B cell (primary cell): ENCODE measurements around the gene ICAM4. TPM values are rescaled to one million over a fixed set of nuclear protein-coding genes. Genes with fewer than 3 reads are reported as not detected.
A peak's percentile ranks its signal among the peaks of the same experiment; 100 is the strongest.

Source experiments
- ATAC-seq: fragments of 200-7000 bp; cut with Tn5 transposase; one replicate; pipeline ENCODE4 v1.10.0; 2021; ENCODE audit warnings: low read depth, mild to moderate bottlenecking, moderate number of reproducible peaks, moderate library complexity
- CTCF ChIA-PET: fragments of 350-600 bp; sonication (Branson Sonifier 250); formaldehyde crosslinking; loops from one replicate; lab custom pipeline; 2021; ENCODE audit warnings: antibody characterized with exemption, inconsistent platforms; lab: Charles Lee
- POLR2A ChIA-PET: fragments of 350-600 bp; sonication (Branson Sonifier 250); formaldehyde crosslinking; loops from one replicate; lab custom pipeline; 2021; ENCODE audit warnings: antibody characterized with exemption; lab: Charles Lee
- DNase-seq: peaks from one replicate; pipeline ENCODE4 v3.0.0; 2013
- H2AFZ ChIP-seq: 2 replicates; pipeline ENCODE4 v1.6.1; 2012; ENCODE audit warnings: mild to moderate bottlenecking, low read depth, low read length; ENCODE audit not compliant: insufficient read depth, poor library complexity, severe bottlenecking
- H3K27ac ChIP-seq, 2 donors: 1 replicate in 1 of 2; 2 replicates in 1 of 2; pipeline ENCODE4 v1.5.1; 2012 to 2013; ENCODE audit warnings: low read length in 2 of 2, mild to moderate bottlenecking in 2 of 2, moderate library complexity in 1 of 2
- H3K27me3 ChIP-seq, 4 experiments: fragments of 200-600 bp in 1 of 4; sonication (generic) in 1 of 4; replicated peaks in 1 of 4; 1 replicate in 2 of 4; 2 replicates in 2 of 4; pipeline versions ENCODE4 v1.6.1 to v1.7.0; 2013 to 2016; ENCODE audit warnings: low read length in 3 of 4, mild to moderate bottlenecking in 2 of 4, mixed read lengths in 1 of 4, moderate library complexity in 1 of 4; ENCODE audit not compliant: insufficient read depth in 4 of 4, control insufficient read depth in 3 of 4; ENCODE audit errors: control extremely low read depth in 1 of 4
- H3K36me3 ChIP-seq, 2 experiments: replicated peaks in 1 of 2; 1 replicate in 1 of 2; 2 replicates in 1 of 2; pipeline versions ENCODE4 v1.6.1 to v1.7.1; 2013; ENCODE audit warnings: low read length in 1 of 2; ENCODE audit not compliant: insufficient read depth in 2 of 2, control insufficient read depth in 1 of 2; ENCODE audit errors: control extremely low read depth in 1 of 2, extremely low read depth in 1 of 2
- H3K4me1 ChIP-seq, 2 donors: fragments of 200-600 bp in 1 of 2; sonication (generic) in 1 of 2; 1 replicate in 1 of 2; 2 replicates in 1 of 2; pipeline versions ENCODE4 v1.5.1 to v1.6.1; 2013 to 2017; ENCODE audit warnings: low read length in 2 of 2; ENCODE audit not compliant: control insufficient read depth in 2 of 2, insufficient read depth in 2 of 2
- H3K4me2 ChIP-seq: replicated peaks from 2 replicates; pipeline ENCODE3; 2012; ENCODE audit warnings: mild to moderate bottlenecking, low read depth, low read length; ENCODE audit not compliant: poor library complexity, severe bottlenecking
- H3K4me3 ChIP-seq, 5 experiments: fragments of 200-600 bp in 1 of 5; sonication (generic) in 1 of 5; 1 replicate in 3 of 5; 2 replicates in 2 of 5; pipeline versions ENCODE4 v1.5.1 to v1.7.0; 2011 to 2016; ENCODE audit warnings: low read length in 4 of 5, mild to moderate bottlenecking in 4 of 5, low read depth in 2 of 5, control low read depth in 1 of 5, moderate library complexity in 1 of 5; ENCODE audit not compliant: insufficient read depth in 1 of 5; ENCODE audit errors: control extremely low read depth in 1 of 5, extremely low read depth in 1 of 5
- H3K79me2 ChIP-seq: fragments of 200-600 bp; sonication (generic); one replicate; pipeline ENCODE4 v1.6.0; 2016; ENCODE audit warnings: low read length; ENCODE audit not compliant: control insufficient read depth, insufficient read depth
- H3K9ac ChIP-seq: fragments of 200-600 bp; sonication (generic); 2 replicates; pipeline ENCODE4 v1.6.1; 2017; ENCODE audit warnings: mild to moderate bottlenecking, low read length, moderate library complexity
- H3K9me3 ChIP-seq, 3 donors: one replicate each; pipeline versions ENCODE4 v1.6.1 to v1.7.1; 2013; ENCODE audit warnings: low read length in 2 of 3; ENCODE audit not compliant: control insufficient read depth in 2 of 3, insufficient read depth in 1 of 3; ENCODE audit errors: control extremely low read depth in 1 of 3
- H4K20me1 ChIP-seq: 2 replicates; pipeline ENCODE4 v1.6.0; 2012; ENCODE audit warnings: mild to moderate bottlenecking, low read length; ENCODE audit not compliant: insufficient read depth, control insufficient read depth, poor library complexity, severe bottlenecking
- H3K27ac Mint-ChIP-seq: one replicate; pipeline ENCODE4 v1.8.0; 2021; ENCODE audit warnings: mixed read lengths
- H3K27me3 Mint-ChIP-seq: one replicate; pipeline ENCODE4 v1.8.0; 2021; ENCODE audit warnings: mixed read lengths
- H3K4me1 Mint-ChIP-seq: one replicate; pipeline ENCODE4 v1.8.0; 2021; ENCODE audit warnings: mixed read lengths
- H3K4me3 Mint-ChIP-seq: one replicate; pipeline ENCODE4 v1.8.0; 2021; ENCODE audit warnings: mixed read lengths
- H3K9me3 Mint-ChIP-seq: one replicate; pipeline ENCODE4 v1.8.0; 2022; ENCODE audit warnings: mixed read lengths; ENCODE audit not compliant: insufficient read depth
- EZH2 ChIP-seq: IDR thresholded peaks from 2 replicates; pipeline ENCODE4 v1.6.1; 2012; ENCODE audit warnings: borderline replicate concordance, low read depth, mild to moderate bottlenecking, moderate library complexity, low read length; ENCODE audit not compliant: insufficient read depth, poor library complexity, severe bottlenecking
- WGBS: methylation state at CpG from one replicate; pipeline ENCODE4 v1.1.5; 2013; ENCODE audit warnings: missing lambda C conversion rate; ENCODE audit not compliant: insufficient coverage; 5-methylcytosine and 5-hydroxymethylcytosine counted together
- intact Hi-C: fragments of 100-400 bp; cut with micrococcal nuclease; formaldehyde crosslinking; loops from one replicate; pipeline ENCODE4 v1.10.0; 2022
- polyA plus RNA-seq: library from polyadenylated mRNA; depleted of rRNA; stranded (reverse); fragments of >200 nt; gene quantifications from 2 replicates; pipeline ENCODE4 v1.2.3, GENCODE V29; 2012
- total RNA-seq, 2 donors: library from RNA; stranded (reverse); fragments of 120-200 nt in 1 of 2; gene quantifications; 1 replicate in 1 of 2; 2 replicates in 1 of 2; pipeline versions ENCODE4 v1.2.3 to v1.2.4, GENCODE V29; 2013 to 2022
- TF ChIP-seq, protein P1 (sequence below): fragments of 200-600 bp; IDR thresholded peaks from one replicate; pipeline ENCODE4 v1.8.0; 2022; ENCODE audit warnings: antibody characterized with exemption, mild to moderate bottlenecking

The ICAM4 gene
- total and polyA plus RNA-seq, 2 donors (not counting 1 experiment from before 2014, with no cell fraction given): 0.44 to 0.78 TPM

DNA sequence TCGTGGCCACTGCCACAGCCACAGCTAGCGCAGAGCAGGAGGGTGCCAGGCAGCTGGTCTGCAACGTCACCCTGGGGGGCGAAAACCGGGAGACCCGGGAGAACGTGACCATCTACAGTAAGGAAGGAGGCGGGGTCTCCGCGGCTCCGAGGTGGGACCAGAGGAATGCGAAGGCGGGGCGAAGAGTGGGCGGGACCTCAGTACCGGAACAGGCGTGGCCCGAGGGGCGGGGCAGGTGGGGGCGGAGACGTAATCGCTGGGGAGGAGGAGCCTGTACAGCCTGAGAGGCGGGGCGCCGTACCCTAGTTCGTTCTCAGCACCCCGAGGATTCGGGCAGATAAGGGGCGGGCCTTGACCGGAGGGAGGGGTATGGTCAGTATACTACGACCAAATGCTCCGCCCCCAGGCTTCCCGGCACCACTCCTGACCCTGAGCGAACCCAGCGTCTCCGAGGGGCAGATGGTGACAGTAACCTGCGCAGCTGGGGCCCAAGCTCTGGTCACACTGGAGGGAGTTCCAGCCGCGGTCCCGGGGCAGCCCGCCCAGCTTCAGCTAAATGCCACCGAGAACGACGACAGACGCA is 5.5 kb downstream of the ICAM4 start:
- H3K27me3 ChIP-seq: peaks cover 0 to 90% (median 61%) of the 10 kb centered on the region in 4 experiments
- peak overlapping the region; percentile 87 for H3K4me3 Mint-ChIP-seq
- H3K4me1 ChIP-seq: peaks cover 86 to 89% of the 10 kb centered on the region in 2 donors
- H3K9me3 Mint-ChIP-seq: no peaks in the 10 kb centered on the region
- DNase-seq (no peak), ATAC-seq (peak; percentile 28)
- H4K20me1 ChIP-seq: peaks cover 29% of the 10 kb centered on the region
- ChIA-PET CTCF (interaction anchor here (1.1 to 8.5 kb wide), 8 partner anchors 12 to 133 kb away, joined by 3 to 116 read pairs (median 5); partner anchors contain the start of genes ICAM1 and TYK2), POLR2A (interaction anchor here (0.5 to 1.1 kb wide), 2 partner anchors 24 to 1289 kb away, joined by 3 read pairs; no protein-coding TSS in a partner anchor)
- H3K9ac ChIP-seq: peak overlapping the region; percentile 64
- 3% methylated on average over 44 of the region's 45 CpGs for WGBS
- no peak overlapping the region for H3K27ac ChIP-seq
- H3K36me3 ChIP-seq: no peaks in the 10 kb centered on the region
- peak overlapping the region; percentile 66 for H2AFZ ChIP-seq
- TF ChIP-seq EZH2: peak; percentile 24
- TF ChIP-seq, protein P1, sequence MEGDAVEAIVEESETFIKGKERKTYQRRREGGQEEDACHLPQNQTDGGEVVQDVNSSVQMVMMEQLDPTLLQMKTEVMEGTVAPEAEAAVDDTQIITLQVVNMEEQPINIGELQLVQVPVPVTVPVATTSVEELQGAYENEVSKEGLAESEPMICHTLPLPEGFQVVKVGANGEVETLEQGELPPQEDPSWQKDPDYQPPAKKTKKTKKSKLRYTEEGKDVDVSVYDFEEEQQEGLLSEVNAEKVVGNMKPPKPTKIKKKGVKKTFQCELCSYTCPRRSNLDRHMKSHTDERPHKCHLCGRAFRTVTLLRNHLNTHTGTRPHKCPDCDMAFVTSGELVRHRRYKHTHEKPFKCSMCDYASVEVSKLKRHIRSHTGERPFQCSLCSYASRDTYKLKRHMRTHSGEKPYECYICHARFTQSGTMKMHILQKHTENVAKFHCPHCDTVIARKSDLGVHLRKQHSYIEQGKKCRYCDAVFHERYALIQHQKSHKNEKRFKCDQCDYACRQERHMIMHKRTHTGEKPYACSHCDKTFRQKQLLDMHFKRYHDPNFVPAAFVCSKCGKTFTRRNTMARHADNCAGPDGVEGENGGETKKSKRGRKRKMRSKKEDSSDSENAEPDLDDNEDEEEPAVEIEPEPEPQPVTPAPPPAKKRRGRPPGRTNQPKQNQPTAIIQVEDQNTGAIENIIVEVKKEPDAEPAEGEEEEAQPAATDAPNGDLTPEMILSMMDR: no peak
- peak overlapping the region; percentile 96 for H3K4me2 ChIP-seq
- peaks cover 45% of the 10 kb centered on the region for H3K27me3 Mint-ChIP-seq
- peaks cover 70% of the 10 kb centered on the region for H3K4me1 Mint-ChIP-seq
- H3K9me3 ChIP-seq: peaks cover 0 to 70% (median 0%) of the 10 kb centered on the region in 3 donors
- H3K27ac Mint-ChIP-seq: peak overlapping the region; percentile 26
- no peaks in the 10 kb centered on the region for H3K79me2 ChIP-seq
- peak overlapping the region in 4 of 5 experiments; percentile 13 to 63 (median 40) for H3K4me3 ChIP-seq
- intact Hi-C loops: no loop called here
